TTC549 (cell line): Measurements from ENCODE around the gene PARD6A.
"Not testable (repeated sequence)": the region's sequence is repeated elsewhere in the genome, so short reads cannot be mapped to it uniquely, and the experiment has no call there.

Source experiments
- FAIRE-seq: peaks from 2 replicates; lab custom pipeline; 2012; peaks lifted over from hg19 to GRCh38; lab: Jason Lieb, UNC

PARD6A gene

GRCh38 chr16:67667817-67668494 is 7.2 kb downstream of the PARD6A start:
- no peak for FAIRE-seq

- no peak for FAIRE-seq
Measured at GRCh38 chr16:67668495-67669157, 7.9 kb downstream of the PARD6A start.

- no peak for FAIRE-seq
Measured at GRCh38 chr16:67669499-67670101, 8.8 kb downstream of the PARD6A start.

- FAIRE-seq, result no peak
Measured at GRCh38 chr16:67672306-67672705, 11.5 kb downstream of the PARD6A start.

- no peak for FAIRE-seq
Measured at GRCh38 chr16:67672739-67673662, 12.2 kb downstream of the PARD6A start.

GRCh38 chr16:67673712-67674580 is 13.2 kb downstream of the PARD6A start:
- no peak for FAIRE-seq

- FAIRE-seq, result no peak
Measured at GRCh38 chr16:67674851-67675578, 14.3 kb downstream of the PARD6A start.

GRCh38 chr16:67675579-67675935 is 14.8 kb downstream of the PARD6A start:
- no peak for FAIRE-seq

- no peak for FAIRE-seq
Measured at GRCh38 chr16:67675999-67676398, 15.2 kb downstream of the PARD6A start.

- no peak for FAIRE-seq
Measured at GRCh38 chr16:67676516-67676915, 15.8 kb downstream of the PARD6A start.

GRCh38 chr16:67676939-67677338 is 16.2 kb downstream of the PARD6A start:
- no peak for FAIRE-seq

GRCh38 chr16:67677712-67678111 is 17.0 kb downstream of the PARD6A start:
- FAIRE-seq, result no peak

GRCh38 chr16:67678354-67679023 is 17.7 kb downstream of the PARD6A start:
- no peak for FAIRE-seq

- FAIRE-seq, result no peak
Measured at GRCh38 chr16:67679935-67680897, 19.5 kb downstream of the PARD6A start.

- FAIRE-seq, result no peak
Measured at GRCh38 chr16:67683767-67684166, 23.0 kb downstream of the PARD6A start.

GRCh38 chr16:67685388-67686112 is 24.8 kb downstream of the PARD6A start:
- no peak for FAIRE-seq

GRCh38 chr16:67693517-67694285 is 32.9 kb downstream of the PARD6A start:
- FAIRE-seq, result not testable (repeated sequence)

- no peak for FAIRE-seq
Measured at GRCh38 chr16:67694611-67695010, 33.9 kb downstream of the PARD6A start.
